Small intestine (tissue), 7 donors: ENCODE measurements around the gene FUOM. TPM values are rescaled to one million over a fixed set of nuclear protein-coding genes. Genes with fewer than 3 reads are reported as not detected.
"Not testable (repeated sequence)": the region's sequence is repeated elsewhere in the genome, so short reads cannot be mapped to it uniquely, and the experiment has no call there.

ENCODE experiments used
- DNase-seq, 2 donors: peaks; one replicate each; pipeline versions ENCODE4 v3.0.0 to v3.0.0-alpha.2; 2013
- FAIRE-seq: peaks from 2 replicates; lab custom pipeline; 2012; peaks lifted over from hg19 to GRCh38; lab: Jason Lieb, UNC
- H3K27ac ChIP-seq, 3 donors: one replicate each; pipeline ENCODE4 v1.5.1; 2013; ENCODE audit warnings: low read length in 2 of 3, mild to moderate bottlenecking in 2 of 3, control low read depth in 1 of 3, inconsistent platforms in 1 of 3, low read depth in 1 of 3, moderate library complexity in 1 of 3
- H3K27me3 ChIP-seq, 3 donors: one replicate each; pipeline ENCODE4 v1.6.1; 2013; ENCODE audit warnings: low read length in 3 of 3, inconsistent platforms in 1 of 3; ENCODE audit not compliant: control insufficient read depth in 3 of 3, insufficient read depth in 3 of 3
- H3K36me3 ChIP-seq, 3 donors: one replicate each; pipeline ENCODE4 v1.6.1; 2013; ENCODE audit warnings: low read length in 3 of 3, inconsistent platforms in 1 of 3, low read depth in 1 of 3, mild to moderate bottlenecking in 1 of 3, moderate library complexity in 1 of 3; ENCODE audit not compliant: control insufficient read depth in 3 of 3, insufficient read depth in 2 of 3
- H3K4me1 ChIP-seq, 3 donors: one replicate each; pipeline ENCODE4 v1.6.1; 2013; ENCODE audit warnings: low read length in 2 of 3, inconsistent platforms in 1 of 3, low read depth in 1 of 3, mild to moderate bottlenecking in 1 of 3, moderate library complexity in 1 of 3; ENCODE audit not compliant: control insufficient read depth in 3 of 3, insufficient read depth in 2 of 3
- H3K4me3 ChIP-seq, 3 donors: one replicate each; pipeline ENCODE4 v1.5.1; 2013; ENCODE audit warnings: low read length in 3 of 3, control low read depth in 1 of 3, inconsistent platforms in 1 of 3, low read depth in 1 of 3, mild to moderate bottlenecking in 1 of 3, moderate library complexity in 1 of 3
- H3K9me3 ChIP-seq, 2 donors: one replicate each; pipeline ENCODE4 v1.6.1; 2013; ENCODE audit warnings: low read depth in 1 of 2, low read length in 1 of 2; ENCODE audit not compliant: control insufficient read depth in 2 of 2, insufficient read depth in 1 of 2
- WGBS, 3 donors: extraction: QIAGEN DNeasy Blood & Tissue Kit; methylation state at CpG; one replicate each; pipeline ENCODE4 v1.1.7; 2013; 5-methylcytosine and 5-hydroxymethylcytosine counted together
- polyA plus RNA-seq, 4 donors: library from polyadenylated mRNA; stranded (reverse) in 3 of 4; unstranded in 1 of 4; fragments of 200-250 nt in 3 of 4; fragments of 120-200 nt in 1 of 4; gene quantifications; one replicate each; pipeline versions ENCODE4 v1.2.1 to v1.2.3, GENCODE V29; 2013
- donor health status: healthy with polysubstance abuse.
- donor health status: control.
- donor health status: control.
- donor health status: Bipolar disorder and iron deficiency.
- donor health status: healthy.

The FUOM gene
- polyA plus RNA-seq, 4 donors, result 62.5 to 320 (median 165) TPM

GRCh38 chr10:133377818-133378250, 20.0 kb upstream of the FUOM start:
- Histone ChIP-seq H3K9me3 (no peaks in the 10 kb centered on the region), H3K4me1 (peaks cover 0 to 13% (median 4%) of the 10 kb centered on the region in 3 donors), H3K4me3 (peak overlapping the region; percentile 36 to 81 (median 62)), H3K27ac (peak overlapping the region; percentile 89 to 92 (median 91)), H3K36me3 (peaks cover 0 to 8% (median 0%) of the 10 kb centered on the region in 3 donors), H3K27me3 (no peaks in the 10 kb centered on the region)
- 28 to 33% (median 30%) methylated on average over 14 to 20 of the region's 20 CpGs for WGBS, 3 donors
- no peak for DNase-seq
- no peak for FAIRE-seq

GRCh38 chr10:133377025-133377817, 19.4 kb upstream of the FUOM start:
- Histone ChIP-seq H3K9me3 (no peaks in the 10 kb centered on the region), H3K4me3 (no peak overlapping the region), H3K27me3 (no peaks in the 10 kb centered on the region), H3K4me1 (peaks cover 0 to 13% (median 4%) of the 10 kb centered on the region in 3 donors), H3K36me3 (peaks cover 0 to 8% (median 0%) of the 10 kb centered on the region in 3 donors), H3K27ac (peak overlapping the region in 2 of 3 donors; percentile 91 to 92)
- 92 to 94% (median 93%) methylated on average over 28 to 30 of the region's 30 CpGs for WGBS, 3 donors
- no peak for FAIRE-seq
- DNase-seq, result no peak

GRCh38 chr10:133376183-133376582, 18.4 kb upstream of the FUOM start:
- peaks cover 0 to 13% (median 4%) of the 10 kb centered on the region in 3 donors for H3K4me1 ChIP-seq
- WGBS, 3 donors, result 95 to 96% (median 95%) methylated on average over 5 of the region's 5 CpGs
- DNase-seq, FAIRE-seq, H3K36me3 ChIP-seq, H3K4me3 ChIP-seq, H3K27me3 ChIP-seq, H3K9me3 ChIP-seq, H3K27ac ChIP-seq: not testable (repeated sequence)

- FAIRE-seq (no peak), DNase-seq (no peak)
- Histone ChIP-seq H3K27ac (no peak overlapping the region), H3K4me3 (no peak overlapping the region), H3K27me3 (no peaks in the 10 kb centered on the region), H3K36me3 (peaks cover 0 to 9% (median 3%) of the 10 kb centered on the region in 3 donors), H3K9me3 (no peaks in the 10 kb centered on the region), H3K4me1 (peaks cover 0 to 13% (median 4%) of the 10 kb centered on the region in 3 donors)
- 82 to 90% (median 88%) methylated on average over 12 of the region's 12 CpGs for WGBS, 3 donors
Measured at GRCh38 chr10:133375357-133376115, 17.7 kb upstream of the FUOM start.

- Histone ChIP-seq H3K36me3 (peaks cover 7 to 30% (median 16%) of the 10 kb centered on the region in 3 donors), H3K27ac (peak within 1 kb of the TSS; percentile 56 to 90 (median 88)), H3K4me1 (peaks cover 0 to 13% (median 0%) of the 10 kb centered on the region in 3 donors), H3K27me3 (no peaks in the 10 kb centered on the region), H3K4me3 (peak within 1 kb of the TSS; percentile 71 to 72 (median 71)), H3K9me3 (no peaks in the 10 kb centered on the region)
- no peak for FAIRE-seq
- 0 to 1% (median 1%) methylated on average over 39 to 89 of the region's 89 CpGs for WGBS, 3 donors
- peak; percentile 94 to 98 for DNase-seq
Measured at GRCh38 chr10:133373174-133374090, 15.6 kb upstream of the FUOM start, which contains the start of gene ECHS1. TSS of gene ECHS1 (minus strand) at chr10:133373354. CDS start at chr10:133373333, 21 bp downstream.

- Histone ChIP-seq H3K27me3 (no peaks in the 10 kb centered on the region), H3K36me3 (peaks cover 7 to 36% (median 19%) of the 10 kb centered on the region in 3 donors), H3K9me3 (no peaks in the 10 kb centered on the region), H3K4me3 (peak overlapping the region; percentile 24 to 72 (median 71)), H3K27ac (no peak overlapping the region), H3K4me1 (peaks cover 0 to 4% (median 0%) of the 10 kb centered on the region in 3 donors)
- FAIRE-seq (no peak), DNase-seq (peak in 1 of 2 donors; percentile 36)
- 15 to 35% (median 17%) methylated on average over 15 to 20 of the region's 20 CpGs for WGBS, 3 donors
Measured at GRCh38 chr10:133372507-133372906, 14.7 kb upstream of the FUOM start.

- Histone ChIP-seq H3K4me1 (no peaks in the 10 kb centered on the region), H3K27ac (no peak overlapping the region), H3K4me3 (no peak overlapping the region), H3K36me3 (peaks cover 12 to 55% (median 32%) of the 10 kb centered on the region in 3 donors), H3K9me3 (no peaks in the 10 kb centered on the region), H3K27me3 (no peaks in the 10 kb centered on the region)
- no peak for FAIRE-seq
- 90 to 91% (median 91%) methylated on average over 24 of the region's 24 CpGs for WGBS, 3 donors
- DNase-seq, result no peak
Measured at GRCh38 chr10:133370030-133370786, 12.4 kb upstream of the FUOM start.
